ENCODE results near the gene LPA.
"Not testable (repeated sequence)": the region's sequence is repeated elsewhere in the genome, so short reads cannot be mapped to it uniquely, and the experiment has no call there.

Gene LPA

GRCh38 chr6:160664198-160664597 is at the start of gene LPA:
LPA (minus strand) TSS chr6:160664275; CDS start chr6:160664214, 61 bp downstream.
- not testable (repeated sequence) for DNase-seq, ATAC-seq

GRCh38 chr6:160708993-160709392 is 44.9 kb upstream of the LPA start:
- ATAC-seq, DNase-seq: not testable (repeated sequence)

- not testable (repeated sequence) for ATAC-seq, DNase-seq
These were observed 40.6 kb upstream of the LPA start for GRCh38 chr6:160704688-160705087.

GRCh38 chr6:160701918-160702680 is 38.0 kb upstream of the LPA start, which contains the start of gene PLG:
PLG (plus strand) TSS chr6:160702244; CDS start chr6:160702305, 61 bp downstream.
- not testable (repeated sequence) for DNase-seq, ATAC-seq

GRCh38 chr6:160697826-160698225 is 33.8 kb upstream of the LPA start:
- ATAC-seq, result no peak
- DNase-seq, result no peak

GRCh38 chr6:160696884-160697283 is 32.8 kb upstream of the LPA start:
- not testable (repeated sequence) for ATAC-seq, DNase-seq

GRCh38 chr6:160695622-160696021 is 31.5 kb upstream of the LPA start:
- ATAC-seq, DNase-seq: not testable (repeated sequence)

GRCh38 chr6:160695025-160695424 is 30.9 kb upstream of the LPA start:
- not testable (repeated sequence) for ATAC-seq, DNase-seq

- DNase-seq, result no peak
- no peak for ATAC-seq
These were observed 28.4 kb upstream of the LPA start for GRCh38 chr6:160692369-160692959.

GRCh38 chr6:160691617-160692016 is 27.5 kb upstream of the LPA start:
- DNase-seq, result no peak
- ATAC-seq, result no peak

GRCh38 chr6:160690458-160690857 is 26.4 kb upstream of the LPA start:
- no peak for DNase-seq
- no peak for ATAC-seq

- ATAC-seq, result no peak
- DNase-seq, result no peak
These were observed 21.8 kb upstream of the LPA start for GRCh38 chr6:160685762-160686450.

GRCh38 chr6:160685101-160685761 is 21.2 kb upstream of the LPA start:
- not testable (repeated sequence) for ATAC-seq, DNase-seq

- no peak for DNase-seq
- ATAC-seq, result peak; percentile 23
These were observed 15.3 kb upstream of the LPA start for GRCh38 chr6:160679402-160679769.

- DNase-seq (no peak), ATAC-seq (no peak)
These were observed 14.8 kb upstream of the LPA start for GRCh38 chr6:160678744-160679401.

- ATAC-seq, result no peak
- DNase-seq, result no peak
These were observed 14.2 kb upstream of the LPA start for GRCh38 chr6:160678230-160678629.

- not testable (repeated sequence) for ATAC-seq, DNase-seq
These were observed 12.3 kb upstream of the LPA start for GRCh38 chr6:160676418-160676817.

GRCh38 chr6:160668589-160668988 is 4.5 kb upstream of the LPA start:
- DNase-seq (no peak), ATAC-seq (no peak)

- ATAC-seq (no peak), DNase-seq (peak; percentile 40)
These were observed 3.8 kb upstream of the LPA start for GRCh38 chr6:160667639-160668481.

GRCh38 chr6:160662842-160663241 is 1.2 kb downstream of the LPA start:
- ATAC-seq, result no peak

GRCh38 chr6:160662429-160662828 is 1.6 kb downstream of the LPA start:
- ATAC-seq (no peak), DNase-seq (no peak)

More at GRCh38 chr6:160662842-160663241, 1.2 kb downstream of the LPA start:
- DNase-seq, result no peak

Data from stimulated activated naive CD8-positive, alpha-beta T cell treated with anti-CD3 and anti-CD28 coated beads, Interleukin-15, Interleukin-2, amounts not matched to agents 100 U/mL and 50 U/mL, for 24 hours (primary cell).